GM23248 (cell line): Measurements from ENCODE around the gene NFATC2. TPM values are rescaled to one million over a fixed set of nuclear protein-coding genes. Genes with fewer than 3 reads are reported as not detected.

Experiments
- DNase-seq: peaks from one replicate; pipeline ENCODE4 v3.0.0-alpha.2; 2015
- H2AFZ ChIP-seq: fragments of 200-600 bp; sonication (generic); 2 replicates; pipeline ENCODE4 v1.6.1; 2016; ENCODE audit warnings: antibody characterized with exemption
- H3F3A ChIP-seq: fragments of 200-600 bp; sonication (generic); 2 replicates; pipeline ENCODE4 v1.6.1; 2016; ENCODE audit warnings: mild to moderate bottlenecking, antibody characterized with exemption, mixed run types; ENCODE audit not compliant: insufficient read depth
- H3K27ac ChIP-seq: fragments of 200-600 bp; sonication (generic); 2 replicates; pipeline ENCODE4 v1.5.1; 2016; ENCODE audit warnings: mild to moderate bottlenecking
- H3K27me3 ChIP-seq: fragments of 200-600 bp; sonication (generic); replicated peaks from 2 replicates; pipeline ENCODE4 v1.6.1; 2016; ENCODE audit warnings: mild to moderate bottlenecking; ENCODE audit not compliant: insufficient read depth
- H3K36me3 ChIP-seq: fragments of 200-600 bp; sonication (generic); 2 replicates; pipeline ENCODE4 v1.6.1; 2016; ENCODE audit warnings: low read depth, mild to moderate bottlenecking
- H3K4me1 ChIP-seq: fragments of 200-600 bp; sonication (generic); 2 replicates; pipeline ENCODE4 v1.6.1; 2016; ENCODE audit warnings: mild to moderate bottlenecking; ENCODE audit not compliant: insufficient read depth
- H3K4me2 ChIP-seq: fragments of 200-600 bp; sonication (generic); one replicate; pipeline ENCODE4 v1.6.1; 2016; ENCODE audit warnings: mild to moderate bottlenecking; ENCODE audit not compliant: unreplicated experiment
- H3K4me3 ChIP-seq: fragments of 200-600 bp; sonication (generic); 2 replicates; pipeline ENCODE4 v1.5.1; 2016; ENCODE audit warnings: mild to moderate bottlenecking
- H3K79me2 ChIP-seq: fragments of 200-600 bp; sonication (generic); 2 replicates; pipeline ENCODE4 v1.6.1; 2016; ENCODE audit warnings: mild to moderate bottlenecking; ENCODE audit not compliant: insufficient read depth
- H3K9ac ChIP-seq: fragments of 200-600 bp; sonication (generic); 2 replicates; pipeline ENCODE4 v1.6.1; 2016; ENCODE audit warnings: mild to moderate bottlenecking
- H3K9me2 ChIP-seq: fragments of 200-600 bp; sonication (generic); 2 replicates; pipeline ENCODE4 v1.6.1; 2016; ENCODE audit warnings: mixed run types, mild to moderate bottlenecking, moderate library complexity; ENCODE audit not compliant: insufficient read depth
- H3K9me3 ChIP-seq: fragments of 200-600 bp; sonication (generic); one replicate; pipeline ENCODE4 v1.6.1; 2017; ENCODE audit warnings: low read depth
- H4K20me1 ChIP-seq: fragments of 200-600 bp; sonication (generic); 2 replicates; pipeline ENCODE4 v1.6.0; 2016; ENCODE audit not compliant: insufficient read depth
- EZH2 ChIP-seq: fragments of 200-600 bp; sonication (generic); IDR thresholded peaks from 2 replicates; pipeline ENCODE4 v1.6.1; 2018; ENCODE audit warnings: antibody characterized with exemption, mild to moderate bottlenecking; ENCODE audit not compliant: insufficient read depth, poor library complexity, severe bottlenecking
- EZH2phosphoT487 ChIP-seq: fragments of 200-600 bp; sonication (generic); IDR thresholded peaks from 2 replicates; pipeline ENCODE4 v1.6.1; 2018; ENCODE audit warnings: antibody characterized with exemption, moderate library complexity, mild to moderate bottlenecking, low read depth; ENCODE audit not compliant: insufficient read depth
- WGBS, 2 experiments: methylation state at CpG; one replicate each; pipeline ENCODE4 v1.1.6; 2015 to 2017; ENCODE audit warnings: low lambda C conversion rate in 2 of 2, low coverage in 1 of 2; ENCODE audit errors: missing lambda C conversion rate in 2 of 2; 5-methylcytosine and 5-hydroxymethylcytosine counted together
- in situ Hi-C: fragments of 300-500 bp; cut with MboI; formaldehyde crosslinking; loops from 2 replicates; pipeline ENCODE4 v1.15.0; 2020
- polyA plus RNA-seq: library from polyadenylated mRNA; unstranded; fragments of >200 nt; fragmentation: Nextera tagmentation; extraction: Ambion mirVana; gene quantifications from 2 replicates; pipeline ENCODE4 v1.2.1, GENCODE V29; 2016
- total RNA-seq: library from RNA; depleted of rRNA; stranded (reverse); fragments of >200 nt; shearing (Covaris generic); gene quantifications from 2 replicates; pipeline ENCODE4 v1.2.3, GENCODE V29; 2014

Gene NFATC2
- total and polyA plus RNA-seq, 2 experiments from 2014 or later = 0.11 to 0.14 TPM

- TF ChIP-seq EZH2phosphoT487 = no peak
- no peak for TF ChIP-seq EZH2
- Histone ChIP-seq H3K9me3 (no peaks in the 10 kb centered on the region), H3K79me2 (no peaks in the 10 kb centered on the region), H3K4me3 (0 out of 2 replicates have a peak overlapping the region, but pooled peaks have one; percentile 29), H3F3A (no peaks in the 10 kb centered on the region), H3K4me1 (peaks cover 8% of the 10 kb centered on the region), H3K27ac (peak overlapping the region; percentile 16), H3K27me3 (no peaks in the 10 kb centered on the region), H3K9ac (peak overlapping the region; percentile 58), H3K9me2 (no peaks in the 10 kb centered on the region), H4K20me1 (no peaks in the 10 kb centered on the region), H3K36me3 (no peaks in the 10 kb centered on the region), H2AFZ (peak overlapping the region; percentile 55), H3K4me2 (peak overlapping the region; percentile 70)
- peak; percentile 71 for DNase-seq
- 12 to 15% methylated on average over 11 to 12 of the region's 12 CpGs for WGBS, 2 experiments
- in situ Hi-C loops = no loop called here
Observed at GRCh38 chr20:51412333-51412871, 130.1 kb downstream of the NFATC2 start.

- Histone ChIP-seq H2AFZ (peak overlapping the region; percentile 55; the same call in 1 of the 2 replicates), H3K79me2 (no peaks in the 10 kb centered on the region), H3K9ac (peak overlapping the region; percentile 58), H3K9me3 (no peaks in the 10 kb centered on the region), H3K27me3 (no peaks in the 10 kb centered on the region), H4K20me1 (no peaks in the 10 kb centered on the region), H3K9me2 (no peaks in the 10 kb centered on the region), H3K36me3 (no peaks in the 10 kb centered on the region), H3K4me1 (peaks cover 8% of the 10 kb centered on the region), H3K27ac (peak overlapping the region; percentile 16), H3K4me2 (peak overlapping the region; percentile 70), H3K4me3 (no peak overlapping the region), H3F3A (no peaks in the 10 kb centered on the region)
- no peak for DNase-seq
- no peak for TF ChIP-seq EZH2phosphoT487
- TF ChIP-seq EZH2 = no peak
- 100% methylated on average over 1 of the region's 1 CpG for WGBS, 2 experiments
- in situ Hi-C loops = no loop called here
Observed at GRCh38 chr20:51411870-51412269, 130.6 kb downstream of the NFATC2 start.

- Histone ChIP-seq H3K9me3 (no peaks in the 10 kb centered on the region), H3K9me2 (no peaks in the 10 kb centered on the region), H3K36me3 (no peaks in the 10 kb centered on the region), H3K4me3 (no peak overlapping the region), H3K79me2 (no peaks in the 10 kb centered on the region), H3K4me1 (peaks cover 8% of the 10 kb centered on the region), H3F3A (no peaks in the 10 kb centered on the region), H3K9ac (no peak overlapping the region), H3K4me2 (no peak overlapping the region), H4K20me1 (no peaks in the 10 kb centered on the region), H2AFZ (no peak overlapping the region), H3K27ac (no peak overlapping the region), H3K27me3 (no peaks in the 10 kb centered on the region)
- 92 to 93% methylated on average over 4 of the region's 4 CpGs for WGBS, 2 experiments
- in situ Hi-C loops = no loop called here
- no peak for TF ChIP-seq EZH2phosphoT487
- no peak for TF ChIP-seq EZH2
- DNase-seq = no peak
Observed at GRCh38 chr20:51410586-51411325, 131.8 kb downstream of the NFATC2 start.

GRCh38 chr20:51409192-51409880 lies 133.2 kb downstream of the NFATC2 start:
- Histone ChIP-seq H3K27ac (no peak overlapping the region), H4K20me1 (no peaks in the 10 kb centered on the region), H3K36me3 (no peaks in the 10 kb centered on the region), H3K4me3 (no peak overlapping the region), H3K79me2 (no peaks in the 10 kb centered on the region), H3K9ac (no peak overlapping the region), H3K4me1 (peaks cover 8% of the 10 kb centered on the region), H2AFZ (no peak overlapping the region), H3K4me2 (no peak overlapping the region), H3F3A (no peaks in the 10 kb centered on the region), H3K9me3 (no peaks in the 10 kb centered on the region), H3K9me2 (no peaks in the 10 kb centered on the region), H3K27me3 (no peaks in the 10 kb centered on the region)
- no peak for TF ChIP-seq EZH2phosphoT487
- TF ChIP-seq EZH2 = no peak
- in situ Hi-C loops = no loop called here
- 83 to 86% methylated on average over 10 of the region's 10 CpGs for WGBS, 2 experiments
- no peak for DNase-seq
